Brain pericyte (primary cell): ENCODE data around the gene ANKFN1.
"Not testable (repeated sequence)": the region's sequence is repeated elsewhere in the genome, so short reads cannot be mapped to it uniquely, and the experiment has no call there.

ENCODE experiments used
- DNase-seq: peaks from one replicate; pipeline ENCODE4 v3.0.0-alpha.2; 2012; ENCODE audit warnings: low read depth, low spot score

ANKFN1 gene

DNA sequence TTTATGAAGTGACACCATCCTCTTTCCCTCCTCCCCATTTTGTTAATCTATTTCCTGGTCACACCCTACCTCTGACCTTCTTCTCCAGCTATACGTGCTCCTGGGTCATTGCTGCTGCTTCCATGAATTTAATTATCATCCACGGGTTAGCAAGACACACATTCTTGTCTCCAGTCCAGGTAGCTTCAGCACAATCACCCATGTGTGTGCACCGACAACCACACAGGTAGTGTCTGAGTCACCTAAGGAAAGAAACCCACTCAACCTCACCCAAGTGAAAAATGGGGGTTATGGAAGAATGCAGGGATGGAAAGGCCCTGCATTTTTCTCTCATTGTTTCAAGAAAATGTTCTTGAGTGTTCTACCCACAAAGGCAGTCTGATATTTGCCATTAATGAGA lies 135.5 kb downstream of the ANKFN1 start:
- DNase-seq: not testable (repeated sequence)

DNA sequence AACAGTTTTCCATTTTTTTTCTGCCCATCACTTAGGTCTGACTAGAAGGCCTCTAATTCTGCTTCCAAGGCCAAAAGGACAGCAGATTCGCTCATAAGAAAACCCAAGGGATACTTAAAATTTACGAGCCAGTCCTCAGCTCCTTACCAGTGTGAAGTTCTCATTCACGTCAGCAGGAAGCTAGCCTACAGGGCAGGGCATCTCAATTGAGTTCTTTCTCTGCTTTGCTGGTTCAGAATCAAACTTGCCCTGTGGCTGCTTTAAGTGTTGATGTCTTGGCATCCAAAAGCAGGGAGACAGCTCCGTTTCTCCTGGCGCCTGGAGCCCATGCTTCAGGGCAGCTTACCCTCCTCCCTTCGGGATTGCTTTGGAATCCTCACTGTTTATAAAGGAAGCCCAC lies 136.0 kb downstream of the ANKFN1 start:
- DNase-seq: no peak

DNA sequence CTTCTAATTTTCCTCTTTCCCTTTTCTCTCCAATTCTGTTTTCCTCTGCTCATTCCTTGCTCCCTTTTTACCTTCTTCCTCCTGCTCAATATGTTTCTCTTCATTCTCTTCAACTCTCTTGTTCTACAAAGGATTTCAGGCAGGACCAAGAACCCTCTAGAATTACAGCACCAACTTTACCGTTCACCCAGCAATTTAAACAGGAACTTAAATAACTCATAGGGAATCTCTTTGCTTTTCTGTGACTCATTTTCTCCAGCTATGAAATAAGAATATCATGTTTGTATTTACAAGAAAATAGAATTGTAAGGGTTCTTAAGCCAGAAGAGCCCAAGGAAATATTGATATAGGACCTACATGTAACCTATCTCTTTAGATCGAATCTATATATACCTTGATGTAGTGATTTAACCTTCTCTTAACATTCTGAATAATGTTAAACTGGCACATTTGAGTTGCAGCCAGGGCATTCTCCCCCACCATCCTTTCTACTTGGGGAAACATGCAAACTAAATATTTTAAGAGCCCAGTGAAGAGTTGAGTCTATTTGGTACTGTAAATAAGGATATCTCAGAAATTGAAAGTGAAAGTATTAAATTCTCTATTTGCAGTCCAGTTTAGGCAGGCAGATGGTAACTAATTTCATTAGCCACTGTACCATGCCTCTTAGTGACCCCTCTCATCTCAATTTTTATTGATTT lies 137.0 kb downstream of the ANKFN1 start:
- DNase-seq: no peak

DNA sequence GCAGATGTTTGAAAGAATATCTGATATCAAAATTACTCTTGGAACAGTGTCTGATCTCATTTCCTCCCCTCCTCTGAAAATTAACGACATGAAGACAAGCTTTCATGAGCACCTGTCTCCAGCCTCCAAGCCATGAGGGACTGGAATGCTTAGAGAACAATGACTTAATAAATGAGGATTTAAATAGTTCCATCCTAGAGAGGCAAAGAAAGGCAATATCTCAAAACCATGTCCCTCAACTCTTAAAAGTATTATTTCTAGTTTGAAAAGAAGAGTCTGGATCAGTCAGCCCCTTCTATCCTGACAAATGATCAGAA lies 137.5 kb downstream of the ANKFN1 start:
- DNase-seq: no peak

DNA sequence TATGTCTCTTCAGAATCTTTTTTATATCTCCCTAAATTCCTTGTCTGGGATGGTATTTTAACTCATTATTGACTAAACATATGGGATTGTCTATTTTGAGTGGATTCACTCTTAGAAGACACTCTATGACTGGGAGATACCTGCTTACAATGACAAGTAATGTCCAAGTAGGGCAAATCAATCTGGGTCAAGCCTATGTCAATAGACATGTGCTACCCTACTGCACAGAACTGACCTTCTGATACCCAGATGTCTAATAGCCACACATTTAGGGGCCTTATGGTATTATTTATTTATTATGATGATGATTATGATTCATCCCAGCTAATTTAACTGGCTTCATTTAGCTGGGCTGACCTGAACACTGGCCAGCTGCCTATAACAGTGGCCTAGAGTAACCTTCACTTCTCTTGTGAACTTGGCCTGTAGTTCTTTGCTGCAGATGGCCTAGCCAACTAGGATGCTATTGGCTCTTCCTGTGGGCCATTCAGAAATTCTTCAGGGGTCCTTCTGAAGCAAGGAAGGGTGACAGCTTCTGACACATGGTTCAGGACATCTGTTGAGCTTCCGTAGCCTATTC lies 138.0 kb downstream of the ANKFN1 start:
- no peak for DNase-seq

DNA sequence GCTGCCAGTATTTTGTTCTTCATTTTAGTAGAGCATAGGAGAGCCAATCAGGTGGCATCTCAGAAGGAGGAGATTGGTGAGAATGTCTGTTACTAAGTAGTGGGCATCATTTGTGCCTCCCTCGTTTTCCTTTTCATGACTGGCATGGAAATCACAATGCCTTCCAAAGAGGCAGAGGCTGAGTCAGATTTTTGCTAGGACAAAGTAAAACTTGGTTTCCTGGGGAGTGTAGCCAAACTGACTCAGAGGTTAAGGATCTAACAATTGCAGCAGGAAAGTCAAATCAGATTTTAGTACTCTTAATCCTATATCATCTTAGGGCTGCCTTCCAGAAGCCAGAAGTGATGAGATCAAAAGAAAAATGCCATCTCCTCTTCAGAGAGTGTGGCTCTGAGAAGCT lies 138.7 kb downstream of the ANKFN1 start:
- no peak for DNase-seq

DNA sequence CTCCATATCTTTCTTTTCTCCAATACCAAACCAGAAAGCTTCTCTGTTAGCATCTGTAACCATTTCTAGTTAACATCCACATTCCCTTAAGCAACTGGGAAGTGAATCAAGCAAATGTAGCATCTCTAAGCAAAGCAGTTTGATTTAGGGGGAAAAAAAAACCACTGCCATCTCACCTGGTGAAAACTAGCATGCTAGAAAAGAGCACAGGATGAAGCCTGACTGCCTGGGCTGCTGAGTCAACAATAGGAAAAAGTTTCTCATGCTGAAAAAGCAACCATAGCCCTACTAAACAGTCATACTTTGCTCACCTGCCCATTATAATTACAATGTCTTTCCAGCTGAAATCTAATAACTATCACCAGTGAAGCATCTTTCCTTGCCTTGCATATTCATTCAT lies 139.3 kb downstream of the ANKFN1 start:
- DNase-seq: no peak

DNA sequence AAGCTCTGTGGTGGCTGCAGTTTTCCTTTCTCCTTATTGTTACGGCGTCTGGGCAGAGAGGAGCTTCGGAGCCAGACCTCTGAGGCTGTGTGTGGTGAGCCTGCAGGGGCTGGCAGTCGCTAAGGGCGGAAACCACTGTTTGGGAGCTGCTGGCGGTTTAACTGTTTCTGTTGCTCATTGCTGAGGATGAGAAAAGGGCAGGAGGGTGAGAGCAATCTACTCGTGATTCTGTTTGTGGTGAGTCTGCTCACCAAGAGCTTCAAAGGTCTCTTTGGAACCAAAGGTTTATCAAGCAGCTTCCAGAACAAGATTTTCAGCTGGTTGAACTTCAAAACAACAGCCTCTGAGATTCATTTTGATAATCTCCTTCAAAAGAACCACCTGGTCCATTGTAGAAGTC lies 143.9 kb downstream of the ANKFN1 start:
- no peak for DNase-seq

DNA sequence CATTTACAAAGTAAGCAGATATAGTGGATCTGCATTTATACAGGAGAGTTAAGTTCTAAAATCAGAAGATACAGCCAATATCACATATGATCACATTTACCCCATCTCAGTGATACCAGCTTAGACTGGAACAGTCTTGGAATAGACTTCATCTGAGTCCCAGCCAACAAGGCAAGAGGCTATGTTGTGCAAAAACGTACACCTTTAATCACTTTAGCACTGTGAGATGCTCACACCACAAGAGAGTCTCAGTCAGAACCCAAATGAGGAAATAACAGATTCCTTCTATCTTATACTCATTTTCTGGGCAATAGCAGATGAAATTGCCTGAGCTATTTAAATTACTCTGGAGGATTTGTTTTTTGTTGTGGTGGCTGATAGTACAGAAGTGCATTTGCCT lies 145.6 kb downstream of the ANKFN1 start:
- DNase-seq: no peak

DNA sequence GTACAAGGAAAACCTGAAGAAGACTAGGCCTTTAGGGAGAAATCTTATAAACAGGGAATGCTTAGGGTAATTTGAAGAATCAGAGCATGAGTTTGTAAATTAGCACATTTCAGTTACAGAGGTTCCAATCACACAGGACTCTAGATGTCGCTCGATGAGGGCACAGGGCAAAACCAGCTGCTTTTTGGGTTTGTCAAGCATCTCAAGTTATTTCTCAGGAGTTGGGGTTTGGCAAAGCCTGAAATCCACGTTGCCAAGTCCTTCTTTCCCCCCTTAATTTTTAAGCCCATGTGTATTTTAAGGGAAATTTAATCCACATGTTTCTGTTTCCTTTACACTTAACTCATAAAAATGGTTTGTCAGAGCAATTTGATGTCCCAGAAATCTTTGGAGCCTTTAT lies 146.9 kb downstream of the ANKFN1 start:
- no peak for DNase-seq

DNA sequence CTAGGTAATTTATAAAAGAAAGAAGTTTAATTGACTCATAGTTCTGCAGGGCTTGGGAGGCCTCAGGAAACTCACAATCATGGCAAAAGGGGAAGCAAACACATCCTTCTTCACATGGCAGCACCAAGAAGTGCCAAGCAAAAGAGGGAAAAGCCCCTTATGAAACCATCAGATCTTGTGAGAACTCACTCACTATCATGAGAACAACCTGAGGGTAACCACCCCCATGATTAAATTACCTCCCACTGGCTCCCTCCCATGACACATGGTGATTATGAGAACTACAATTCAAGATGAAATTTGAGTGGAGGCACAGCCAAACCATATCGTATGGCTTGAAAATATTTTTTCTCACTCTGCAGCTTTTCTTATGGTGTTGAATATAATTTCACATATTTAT lies 151.7 kb downstream of the ANKFN1 start:
- DNase-seq: no peak

DNA sequence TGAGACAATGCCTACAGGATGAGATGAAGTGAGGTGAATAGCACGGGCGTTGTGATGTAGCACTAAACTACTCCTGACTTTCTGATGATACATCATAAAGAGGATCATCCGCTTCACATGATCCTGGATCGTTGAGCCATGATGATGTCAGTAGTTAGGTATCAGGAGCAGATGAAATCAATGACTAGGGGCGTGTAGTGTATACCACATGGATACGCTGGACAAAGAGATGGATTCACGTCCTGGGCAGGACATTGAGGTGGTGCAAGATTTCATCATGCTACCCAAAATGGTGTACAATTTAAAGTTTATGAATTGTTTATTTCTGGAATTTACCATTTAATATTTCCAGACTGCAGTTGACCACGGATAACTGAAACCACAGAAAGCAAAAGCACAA lies 156.6 kb downstream of the ANKFN1 start:
- no peak for DNase-seq

DNA sequence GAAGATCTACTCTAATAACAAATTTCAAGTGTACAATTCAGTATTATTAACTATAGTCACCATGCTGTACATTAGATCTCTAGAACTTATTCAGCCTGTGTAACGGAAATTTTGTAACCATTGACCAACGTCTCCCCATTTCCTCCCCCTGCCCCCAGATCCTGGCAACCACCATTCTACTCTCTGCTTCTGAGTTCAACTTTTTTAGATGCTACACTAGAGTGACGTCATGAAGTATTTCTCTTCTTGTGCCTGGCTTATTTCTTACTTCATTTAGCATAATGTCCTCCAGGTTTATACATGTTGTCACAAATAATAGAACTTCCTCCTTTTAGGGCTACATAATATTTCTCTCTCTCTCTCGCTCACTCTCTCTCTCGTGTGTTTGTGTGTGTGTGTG lies 157.5 kb downstream of the ANKFN1 start:
- no peak for DNase-seq

DNA sequence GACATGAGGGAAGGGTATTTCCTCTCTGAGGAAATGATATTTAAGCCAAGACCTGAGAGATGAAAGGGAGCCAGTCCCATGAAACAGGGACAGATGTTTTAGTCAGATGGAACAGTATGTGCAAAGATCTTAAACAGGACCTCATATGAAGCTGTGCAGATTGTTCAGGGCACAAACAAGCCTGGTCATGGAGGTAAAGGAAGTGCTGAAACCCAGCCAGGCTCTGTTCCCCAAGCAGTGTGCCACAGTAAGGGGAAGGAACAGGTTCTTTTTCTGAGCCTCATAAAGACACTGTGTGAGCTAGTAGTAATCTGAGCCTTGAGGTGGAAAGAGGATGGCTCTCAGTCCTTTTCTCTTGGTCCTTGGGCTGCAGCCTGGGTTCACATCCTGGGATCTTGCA lies 159.9 kb downstream of the ANKFN1 start:
- no peak for DNase-seq

DNA sequence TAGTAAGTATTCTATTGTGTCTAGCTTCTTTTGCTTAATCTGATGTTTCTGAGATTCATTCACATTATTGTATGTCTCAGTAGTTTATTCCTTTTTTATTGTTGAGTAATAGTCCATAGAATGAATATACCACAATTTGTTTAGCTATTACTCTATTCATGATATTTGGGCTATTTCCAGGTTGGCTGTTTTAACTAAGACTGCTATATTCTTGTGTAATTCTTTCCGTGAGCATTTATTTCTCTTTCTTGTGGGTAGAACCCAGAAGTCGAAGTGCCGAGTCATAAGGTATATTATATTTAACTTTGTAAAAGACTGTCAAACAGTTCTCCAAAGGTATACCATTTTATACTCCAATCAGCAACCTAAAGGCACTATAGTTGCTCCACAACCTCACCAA lies 160.8 kb downstream of the ANKFN1 start:
- no peak for DNase-seq

DNA sequence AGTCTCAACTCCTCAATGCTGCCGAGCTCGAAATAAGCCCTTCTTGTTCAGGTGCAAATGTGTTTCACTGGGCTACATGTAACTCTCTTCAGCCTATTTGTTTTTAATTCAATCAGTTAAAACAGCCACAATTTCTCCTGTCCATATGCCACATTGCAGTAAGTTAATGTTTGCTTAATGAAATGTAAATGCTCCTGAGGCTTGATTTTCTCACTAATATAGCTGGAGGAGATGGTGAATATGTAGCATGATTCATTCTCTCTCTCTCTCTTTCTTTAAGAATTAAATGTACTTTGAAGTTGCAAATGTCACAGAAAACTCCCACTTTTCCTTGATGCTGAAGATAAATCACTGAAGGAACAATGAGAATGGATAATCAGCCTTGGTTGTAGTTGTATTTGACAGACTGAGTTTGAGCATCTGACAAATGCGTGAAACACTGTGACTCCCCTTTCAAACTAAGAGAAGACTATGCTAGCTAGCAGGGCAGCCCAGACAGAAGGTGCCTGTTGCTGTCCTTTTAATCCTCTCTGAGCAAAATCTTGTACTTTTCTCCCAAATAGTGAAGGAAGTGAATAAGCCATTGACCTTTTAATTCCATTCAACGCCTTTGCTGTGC lies 161.8 kb downstream of the ANKFN1 start:
- no peak for DNase-seq

DNA sequence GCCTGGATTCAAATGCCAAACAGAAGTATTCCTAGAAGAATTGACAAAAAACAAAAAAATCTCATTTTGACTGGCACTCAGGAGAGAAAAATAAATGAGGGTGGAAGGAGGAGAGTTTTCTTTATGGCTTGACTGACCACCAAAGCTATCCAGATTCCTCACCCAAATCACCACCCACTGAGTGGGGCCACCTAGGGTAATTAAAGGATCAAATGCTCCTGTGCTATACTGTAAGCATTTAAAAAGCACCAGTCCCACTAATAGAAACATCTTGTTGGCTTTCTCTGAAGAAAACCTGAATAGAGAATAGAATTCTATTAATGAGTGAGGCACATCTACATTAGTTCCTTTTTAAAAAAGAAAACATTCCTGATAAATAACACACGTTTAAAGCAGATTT lies 163.3 kb downstream of the ANKFN1 start:
- no peak for DNase-seq

DNA sequence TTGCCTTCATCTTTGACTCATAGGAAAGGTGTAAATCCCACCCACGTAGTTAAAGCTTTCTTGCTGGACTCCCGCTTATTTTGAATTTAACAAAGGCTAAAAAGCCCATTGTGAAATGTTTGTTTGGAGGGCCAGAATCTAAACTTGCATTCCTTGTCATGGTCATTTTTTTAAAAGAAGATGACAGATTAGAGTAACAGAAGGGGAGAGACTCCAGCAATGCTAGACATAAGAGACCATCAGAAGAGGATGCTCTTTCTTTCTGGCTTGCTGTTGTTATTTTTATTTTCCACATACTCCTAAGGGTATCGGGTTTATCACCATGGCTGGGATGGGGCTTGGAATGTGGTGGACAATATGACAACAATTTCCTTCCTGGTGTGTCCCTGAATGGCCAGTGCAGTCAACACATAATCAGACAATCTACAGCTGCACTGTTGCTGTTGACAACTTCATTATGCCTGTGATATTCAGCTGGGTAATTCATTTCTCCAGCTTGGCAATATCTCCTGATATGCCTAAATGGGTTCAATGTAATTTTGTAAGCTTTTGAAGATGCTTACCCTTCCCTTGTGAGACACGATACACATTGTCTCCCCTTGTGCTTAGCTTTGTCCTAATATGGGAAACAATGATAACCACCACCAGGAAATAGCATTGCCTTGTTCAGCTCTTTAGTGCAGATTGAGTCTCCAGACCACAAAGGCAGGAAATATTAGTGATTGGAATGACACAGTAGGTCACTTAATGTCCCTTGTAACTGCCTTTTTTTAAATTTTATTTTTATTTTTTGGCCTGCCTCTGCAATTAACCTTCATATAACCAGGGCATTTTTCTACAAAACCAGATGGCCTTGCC lies 164.3 kb downstream of the ANKFN1 start:
- no peak for DNase-seq

DNA sequence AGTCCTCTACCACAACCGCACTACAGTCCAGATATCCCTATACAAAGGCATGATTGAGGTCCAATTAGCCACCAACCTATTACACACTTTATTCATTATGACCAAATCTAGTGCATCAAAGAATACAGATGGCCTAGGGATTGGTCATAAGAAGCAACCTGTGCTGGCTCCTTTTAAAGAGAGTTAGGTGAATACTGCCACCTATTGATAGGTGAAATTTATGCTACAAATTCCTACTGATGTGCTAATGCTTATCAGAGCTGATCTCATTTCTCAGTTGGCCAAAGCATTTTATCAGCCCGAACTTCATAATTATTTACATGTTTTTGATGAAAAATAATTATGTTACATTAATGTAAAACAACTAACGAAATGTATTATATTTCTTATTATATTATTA lies 166.3 kb downstream of the ANKFN1 start:
- DNase-seq: no peak

DNA sequence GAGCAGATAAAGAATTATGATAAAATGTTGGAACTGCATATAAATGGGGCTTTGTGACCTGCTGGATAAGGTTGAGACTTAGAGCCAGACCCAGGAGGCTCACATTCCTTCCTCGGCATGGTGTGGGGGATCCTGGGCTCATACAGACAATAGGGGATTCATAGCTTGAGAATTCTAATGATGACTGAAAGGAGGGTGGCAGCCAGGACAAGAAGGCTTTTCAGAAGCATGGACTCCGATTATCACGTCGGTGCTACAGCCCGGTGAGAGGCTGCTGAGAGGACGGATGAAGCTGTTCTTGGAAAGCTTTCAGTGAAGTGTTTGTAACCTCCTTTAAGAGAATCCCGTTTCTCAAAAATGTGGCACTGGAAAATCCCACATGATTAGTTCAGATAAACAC lies 167.2 kb downstream of the ANKFN1 start:
- no peak for DNase-seq

DNA sequence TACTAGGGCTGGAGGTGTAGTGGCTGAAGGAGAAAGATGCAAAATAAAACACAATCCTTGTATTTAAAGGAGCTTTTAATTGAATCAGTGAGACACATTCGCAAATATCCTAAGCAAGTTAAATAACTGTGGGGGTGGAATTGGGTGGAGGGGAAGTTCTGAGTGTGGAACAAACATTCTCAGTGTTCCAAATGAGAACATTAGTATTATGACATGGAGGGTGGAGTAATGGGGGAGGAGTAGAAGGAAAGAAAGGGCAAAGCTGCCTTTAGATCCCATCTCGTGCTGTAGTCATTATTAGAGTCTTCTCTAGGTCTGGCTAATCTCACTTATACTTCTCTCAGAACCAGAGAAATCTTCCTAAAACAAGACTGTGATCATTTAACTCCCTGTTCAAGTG lies 169.7 kb downstream of the ANKFN1 start:
- DNase-seq: no peak

DNA sequence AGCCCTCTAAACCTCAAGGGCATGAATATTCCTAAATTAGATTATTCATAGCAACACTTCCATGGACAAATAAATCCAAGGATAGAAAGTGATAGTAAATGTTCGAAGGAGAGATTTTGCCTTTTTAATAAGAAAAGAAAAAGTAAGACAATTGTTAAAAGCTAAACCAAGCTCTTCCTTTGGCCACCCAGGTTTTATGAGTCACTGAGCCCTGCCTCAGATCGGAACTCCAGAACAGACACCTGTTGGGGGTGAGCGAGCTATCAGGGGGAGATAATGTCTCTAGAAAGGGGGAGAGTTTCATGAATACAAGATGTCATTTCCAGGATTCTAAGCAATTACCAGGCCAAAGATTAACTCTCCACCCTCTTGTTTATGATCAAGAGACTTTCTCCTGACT lies 171.4 kb downstream of the ANKFN1 start:
- no peak for DNase-seq
